Measurements from ENCODE around the gene MLXIP. TPM values are rescaled to one million over a fixed set of nuclear protein-coding genes. Genes with fewer than 3 reads are reported as not detected.

Gene MLXIP
- total and polyA plus RNA-seq, 2 of the 13 experiments (the other 11 are each of a cell fraction or from before 2014, with no cell fraction given) = 5.3 to 6.7 TPM

GRCh38 chr12:122062832-122063693 is 15.5 kb upstream of the MLXIP start (continued):
- TF ChIP-seq ZNF280D (CRISPR knock-in tag; IDR thresholded peaks at IDR 0.05) (no peak), ZNF800 (CRISPR knock-in tag; IDR thresholded peaks at IDR 0.05) (no peak), JARID2 (CRISPR knock-in tag; IDR thresholded peaks at IDR 0.05; ENCODE audit: insufficient replicate concordance) (no peak), ZNF761 (CRISPR knock-in tag; conservative IDR thresholded peaks at IDR 0.05) (no peak), POLR2G (IDR thresholded peaks at IDR 0.05; ENCODE audit: low read depth, low read length) (peak; percentile 55; the same call in 1 of the 2 replicates), TFDP1 (CRISPR knock-in tag; IDR thresholded peaks at IDR 0.05; ENCODE audit: borderline replicate concordance) (peak; percentile 60; the same call in 1 of the 2 replicates), GLMP (CRISPR knock-in tag; IDR thresholded peaks at IDR 0.05; ENCODE audit: borderline replicate concordance) (no peak), ZNF790 (CRISPR knock-in tag; IDR thresholded peaks at IDR 0.05; ENCODE audit: borderline replicate concordance) (no peak), CEBPB (IDR thresholded peaks at IDR 0.05; ENCODE audit: borderline replicate concordance, low read depth, low read length) (no peak), CENPX (CRISPR knock-in tag; IDR thresholded peaks at IDR 0.05) (no peak), ZNF569 (CRISPR knock-in tag; IDR thresholded peaks at IDR 0.05; ENCODE audit: borderline replicate concordance) (no peak), RARA (CRISPR knock-in tag; IDR thresholded peaks at IDR 0.05) (peak; percentile 44; the same call in 1 of the 2 replicates), SNRNP70 (IDR thresholded peaks at IDR 0.05; ENCODE audit: low read depth, low read length) (no peak), POLR2A (IDR thresholded peaks at IDR 0.05; ENCODE audit: insufficient read depth in 1 of 2, low read depth in 2 of 2, low read length in 2 of 2) (peak in 1 of 2 experiments; percentile 40; a peak in 1 of 4 replicates), ZNF550 (CRISPR knock-in tag; IDR thresholded peaks at IDR 0.05; ENCODE audit: borderline replicate concordance) (no peak), ZNF530 (CRISPR knock-in tag; IDR thresholded peaks at IDR 0.05; ENCODE audit: low read depth) (no peak), ZNF10 (CRISPR knock-in tag; IDR thresholded peaks at IDR 0.05; ENCODE audit: borderline replicate concordance, low read depth) (no peak), CEBPG (CRISPR knock-in tag; IDR thresholded peaks at IDR 0.05) (no peak; the same call in 1 of the 2 replicates), ATF6 (CRISPR knock-in tag; conservative IDR thresholded peaks at IDR 0.05) (no peak)
